Motor neuron (in vitro differentiated cells): ENCODE measurements around the gene NDUFA6. TPM values are rescaled to one million over a fixed set of nuclear protein-coding genes. Genes with fewer than 3 reads are reported as not detected.
"Not testable (repeated sequence)": the region's sequence is repeated elsewhere in the genome, so short reads cannot be mapped to it uniquely, and the experiment has no call there.

Source experiments
- ATAC-seq, 8 experiments: fragments of 200-7000 bp; cut with Tn5 transposase; replicated peaks in 6 of 8; 2 replicates each; pipeline ENCODE4 v1.8.0; 2021; ENCODE audit warnings: mild to moderate bottlenecking in 8 of 8, moderate library complexity in 8 of 8
- H3K27ac ChIP-seq, 2 donors: fragments of 250-450 bp; sonication (Bioruptor Pico); 2 replicates each; pipeline ENCODE4 v1.9.0; 2021; ENCODE audit warnings: antibody characterized with exemption in 2 of 2, mild to moderate bottlenecking in 2 of 2, moderate library complexity in 1 of 2
- H3K4me1 ChIP-seq, 2 donors: fragments of 250-450 bp; sonication (Bioruptor Pico); replicated peaks in 1 of 2; 2 replicates each; pipeline ENCODE4 v1.6.1; 2021; ENCODE audit warnings: antibody characterized with exemption in 2 of 2, mild to moderate bottlenecking in 2 of 2, moderate library complexity in 1 of 2
- H3K4me3 ChIP-seq, 5 donors: fragments of 250-450 bp; sonication (Bioruptor Pico); 2 replicates each; pipeline ENCODE4 v1.9.0; 2021; ENCODE audit warnings: antibody characterized with exemption in 5 of 5, mild to moderate bottlenecking in 5 of 5, moderate library complexity in 4 of 5
- WGBS, 10 experiments: fragments of 450-650 bp; shearing (Covaris generic); methylation state at CpG; one replicate each; pipeline ENCODE4 v1.0.0; 2022; 5-methylcytosine and 5-hydroxymethylcytosine counted together
- in situ Hi-C, 9 experiments: fragments of 400-800 bp; cut with MboI; loops; one replicate each; pipeline ENCODE4 v1.15.0; 2021; ENCODE audit warnings: low sequenced_read_pairs in 9 of 9, low pct_unique_long_range_greater_than_20kb in 2 of 9; ENCODE audit not compliant: unreplicated experiment in 9 of 9
- total RNA-seq, 8 experiments: library from RNA; unstranded; fragments of 300-600 nt; gene quantifications; 2 replicates each; pipeline versions ENCODE4 v1.2.3 to v1.2.4, GENCODE V29; 2022

The NDUFA6 gene
- total RNA-seq, 8 experiments from 2014 or later = 86.9 to 151 (median 105) TPM

GRCh38 chr22:42074132-42074811 lies 16.3 kb downstream of the NDUFA6 start, which contains the start of gene PHETA2:
Gene PHETA2, plus strand, starts transcription at chr22:42074248. Its CDS starts 3,046 bp downstream, at chr22:42077294.
- in situ Hi-C loops = loop anchor here in 1 of 9 experiments (10.0 kb wide), 1 partner anchor 99 kb away; no protein-coding TSS in a partner anchor
- Histone ChIP-seq H3K4me3 (no peak within 1 kb of the TSS), H3K4me1 (peaks cover 25 to 31% of the 10 kb centered on the region in 2 donors), H3K27ac (no peak within 1 kb of the TSS)
- peak in 3 of 8 experiments; percentile 5 to 10 (median 6) for ATAC-seq
- 0 to 35% methylated on average over 7 to 8 of the region's 55 CpGs; no CpG with 5 or more reads in 8 of the 10 experiments for WGBS, 10 experiments

- 50 to 100% (median 99%) methylated on average over 1 to 7 of the region's 14 CpGs; no CpG with 5 or more reads in 6 of the 10 experiments for WGBS, 10 experiments
- Histone ChIP-seq H3K27ac (no peak overlapping the region), H3K4me3 (no peak overlapping the region), H3K4me1 (peaks cover 20 to 25% of the 10 kb centered on the region in 2 donors)
- ATAC-seq = no peak
- in situ Hi-C loops = loop anchor here in 1 of 9 experiments (10.0 kb wide), 1 partner anchor 99 kb away; no protein-coding TSS in a partner anchor
Measured at GRCh38 chr22:42073621-42074041, 16.9 kb downstream of the NDUFA6 start.

- in situ Hi-C loops = loop anchor here in 1 of 9 experiments (10.0 kb wide), 1 partner anchor 98 kb away; no protein-coding TSS in a partner anchor
- Histone ChIP-seq H3K27ac (no peak overlapping the region), H3K4me3 (no peak overlapping the region), H3K4me1 (peaks cover 12 to 20% of the 10 kb centered on the region in 2 donors)
- WGBS, 10 experiments = 67 to 100% (median 96%) methylated on average over 1 to 6 of the region's 8 CpGs; no CpG with 5 or more reads in 4 of the 10 experiments
- no peak for ATAC-seq
Measured at GRCh38 chr22:42072606-42073330, 17.8 kb downstream of the NDUFA6 start.

GRCh38 chr22:42071508-42071907 lies 19.1 kb downstream of the NDUFA6 start:
- peak overlapping the region in 4 of 5 donors; percentile 50 to 66 (median 54) for H3K4me3 ChIP-seq
- WGBS, 10 experiments = 50 to 100% (median 77%) methylated on average over 1 to 7 of the region's 7 CpGs; no CpG with 5 or more reads in 1 of the 10 experiments
- not testable (repeated sequence) for H3K27ac ChIP-seq, ATAC-seq
- peaks cover 12 to 20% of the 10 kb centered on the region in 2 donors for H3K4me1 ChIP-seq
- in situ Hi-C loops = loop anchor here in 1 of 9 experiments (10.0 kb wide), 1 partner anchor 97 kb away; no protein-coding TSS in a partner anchor

- WGBS, 10 experiments = 0 to 71% (median 0%) methylated on average over 1 to 22 of the region's 56 CpGs; no CpG with 5 or more reads in 6 of the 10 experiments
- Histone ChIP-seq H3K27ac (peak within 1 kb of the TSS; percentile 65 to 81), H3K4me3 (peak within 1 kb of the TSS; percentile 50 to 66 (median 57)), H3K4me1 (peaks cover 13 to 20% of the 10 kb centered on the region in 2 donors)
- in situ Hi-C loops = loop anchor here in 1 of 9 experiments (10.0 kb wide), 1 partner anchor 96 kb away; no protein-coding TSS in a partner anchor
- ATAC-seq = peak; percentile 89 to 98 (median 97)
Measured at GRCh38 chr22:42070517-42071422, 19.8 kb downstream of the NDUFA6 start, which contains the start of gene NAGA. Gene NAGA, minus strand, starts transcription at chr22:42070812. Its CDS starts 515 bp downstream, at chr22:42070297.

- in situ Hi-C loops = loop anchor here in 1 of 9 experiments (10.0 kb wide), 1 partner anchor 95 kb away; no protein-coding TSS in a partner anchor
- Histone ChIP-seq H3K27ac (peak overlapping the region in 1 of 2 donors; percentile 13), H3K4me1 (peaks cover 20 to 21% of the 10 kb centered on the region in 2 donors), H3K4me3 (peak overlapping the region; percentile 50 to 66 (median 57))
- 18 to 81% (median 40%) methylated on average over 2 to 11 of the region's 19 CpGs; no CpG with 5 or more reads in 1 of the 10 experiments for WGBS, 10 experiments
- ATAC-seq = peak in 1 of 8 experiments; percentile 16
Measured at GRCh38 chr22:42069801-42070516, 20.6 kb downstream of the NDUFA6 start.

- Histone ChIP-seq H3K4me1 (peaks cover 13 to 21% of the 10 kb centered on the region in 2 donors), H3K27ac (no peak overlapping the region), H3K4me3 (no peak overlapping the region)
- in situ Hi-C loops = no loop called here
- ATAC-seq = no peak
- WGBS, 10 experiments = 95 to 100% methylated on average over 1 to 3 of the region's 4 CpGs; no CpG with 5 or more reads in 8 of the 10 experiments
Measured at GRCh38 chr22:42068291-42068690, 22.3 kb downstream of the NDUFA6 start.

- peaks cover 13 to 21% of the 10 kb centered on the region in 2 donors for H3K4me1 ChIP-seq
- WGBS, 10 experiments = 80 to 100% (median 82%) methylated on average over 1 to 6 of the region's 14 CpGs; no CpG with 5 or more reads in 4 of the 10 experiments
- no peak overlapping the region for H3K4me3 ChIP-seq
- ATAC-seq = no peak
- H3K27ac ChIP-seq = no peak overlapping the region
- in situ Hi-C loops = no loop called here
Measured at GRCh38 chr22:42067671-42068251, 22.8 kb downstream of the NDUFA6 start.

GRCh38 chr22:42066937-42067336 lies 23.6 kb downstream of the NDUFA6 start:
- H3K4me1 ChIP-seq = peaks cover 13 to 21% of the 10 kb centered on the region in 2 donors
- WGBS, 10 experiments = 80 to 100% (median 100%) methylated on average over 1 of the region's 10 CpGs; no CpG with 5 or more reads in 7 of the 10 experiments
- in situ Hi-C loops = no loop called here
- H3K4me3 ChIP-seq = no peak overlapping the region
- no peak overlapping the region for H3K27ac ChIP-seq
- ATAC-seq = no peak

GRCh38 chr22:42066126-42066761 lies 24.3 kb downstream of the NDUFA6 start:
- WGBS, 10 experiments = 100% methylated on average over 1 to 2 of the region's 7 CpGs; no CpG with 5 or more reads in 7 of the 10 experiments
- peaks cover 7 to 14% of the 10 kb centered on the region in 2 donors for H3K4me1 ChIP-seq
- no peak overlapping the region for H3K4me3 ChIP-seq
- no peak overlapping the region for H3K27ac ChIP-seq
- ATAC-seq = no peak
- in situ Hi-C loops = no loop called here
